ENCODE measurements around the gene PKIG.
"Not testable (repeated sequence)": the region's sequence is repeated elsewhere in the genome, so short reads cannot be mapped to it uniquely, and the experiment has no call there.

The PKIG gene

DNA sequence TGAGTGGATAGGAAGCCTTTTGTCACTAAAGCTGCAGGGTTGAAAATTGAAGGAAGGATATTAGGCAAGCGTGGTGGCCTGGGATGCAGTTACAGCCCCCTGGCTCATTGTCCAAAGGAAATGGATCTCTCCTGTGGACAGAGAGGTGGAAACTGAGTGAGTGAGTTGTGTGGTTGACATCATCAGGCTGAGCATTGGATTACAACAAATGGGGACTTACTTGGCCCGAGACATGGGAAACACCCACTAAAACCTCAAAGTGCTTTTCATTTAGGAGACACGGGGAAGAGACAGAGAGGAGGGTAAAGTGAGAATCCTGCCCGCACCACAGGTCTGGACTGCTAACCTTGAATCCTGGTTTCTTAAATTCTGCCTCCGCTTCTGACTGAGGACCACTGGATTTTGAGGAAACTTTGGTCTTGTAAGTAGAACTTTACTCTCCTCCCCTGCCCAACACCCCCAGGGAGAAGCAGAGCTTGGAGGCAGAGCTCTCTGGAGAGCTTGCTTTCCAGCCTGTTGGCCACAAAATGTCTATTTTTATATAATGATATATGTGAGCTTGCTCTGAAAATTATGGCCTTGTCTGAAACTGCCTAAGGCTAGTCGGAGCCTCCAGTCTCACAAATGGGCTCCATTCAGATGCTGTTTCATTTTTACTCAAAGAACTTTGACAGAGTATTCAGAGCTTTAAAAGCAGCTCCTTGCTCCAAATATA lies at the start of gene PKIG:
PKIG (plus strand) TSS at position 269 of the 715 bp plus-strand sequence. CDS start 31,978 bp downstream, outside the sequence.
- no peak for DNase-seq

DNA sequence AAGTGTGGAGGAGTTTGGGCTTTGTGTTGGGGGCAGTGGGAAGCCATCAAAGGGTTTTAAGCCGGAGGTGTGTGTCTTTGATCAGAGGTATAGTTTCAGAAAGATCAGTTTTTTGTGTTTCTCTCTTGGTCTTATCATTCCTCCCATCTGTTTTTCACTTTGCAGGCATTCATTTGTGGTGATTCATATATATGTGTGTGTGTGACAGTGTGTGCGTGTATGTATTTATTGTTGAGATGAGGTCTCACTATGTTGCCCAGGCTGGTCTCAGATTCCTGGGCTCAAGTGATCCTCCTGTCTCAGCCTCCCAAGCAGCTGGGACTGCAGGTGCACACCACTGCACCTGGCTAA lies 49.4 kb upstream of the PKIG start:
- no peak for DNase-seq

DNA sequence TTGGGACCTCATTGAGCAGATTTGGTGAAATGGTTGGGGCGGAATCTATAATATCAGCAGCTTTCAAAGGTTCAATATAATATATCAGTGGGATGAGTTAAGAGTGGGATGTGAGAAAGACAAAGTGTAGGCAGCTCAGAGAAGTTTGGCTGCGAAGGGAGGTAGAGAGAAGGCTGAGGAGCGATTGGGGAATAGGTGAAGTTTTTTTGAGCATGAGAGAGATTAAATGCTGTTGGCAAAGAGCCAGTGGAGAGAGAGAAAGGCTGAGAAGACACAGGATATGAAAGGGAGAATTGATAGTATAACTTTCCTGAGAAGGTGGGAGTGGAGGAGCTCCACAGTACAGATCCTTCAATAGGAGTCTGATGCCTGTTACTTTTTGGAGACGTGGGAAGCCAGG lies 48.5 kb upstream of the PKIG start:
- DNase-seq = no peak

DNA sequence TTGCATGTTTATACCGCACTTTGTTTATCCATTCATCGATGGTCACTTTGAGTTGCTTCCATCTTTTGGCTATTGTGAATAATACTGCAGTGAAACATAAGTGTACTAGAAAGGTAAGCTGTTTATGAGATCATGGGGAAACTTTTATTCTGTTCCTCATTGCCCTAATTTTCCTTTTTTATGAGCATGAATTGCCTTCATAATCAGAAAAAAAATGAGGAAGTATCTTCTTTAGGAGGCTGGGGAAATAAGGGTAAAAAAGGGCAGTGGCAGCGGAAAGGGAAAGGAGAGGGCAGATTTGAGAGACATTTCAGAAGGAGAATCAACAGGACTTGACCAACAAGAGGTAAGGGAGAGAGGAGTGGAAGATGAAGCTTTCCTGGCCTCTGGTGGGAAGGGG lies 46.2 kb upstream of the PKIG start:
- no peak for DNase-seq

DNA sequence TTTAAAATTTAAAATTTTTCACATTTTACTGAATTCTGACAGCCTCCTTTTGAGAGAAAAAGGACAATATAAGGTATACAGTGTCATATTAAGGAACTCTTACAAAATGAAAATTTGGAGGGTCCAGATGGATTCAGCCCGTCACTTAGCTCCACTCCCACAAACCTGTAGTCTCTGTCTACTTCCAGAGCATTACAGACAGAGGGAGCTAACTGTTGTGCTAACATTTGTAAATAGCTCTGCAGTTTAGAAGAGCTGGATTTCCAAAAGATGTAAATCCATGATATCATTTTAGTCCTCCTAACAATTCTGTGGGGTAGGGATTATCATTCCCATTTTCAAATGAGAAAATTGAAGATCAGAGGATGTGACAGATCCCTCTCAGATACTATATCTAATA lies 44.4 kb upstream of the PKIG start:
- no peak for DNase-seq

DNA sequence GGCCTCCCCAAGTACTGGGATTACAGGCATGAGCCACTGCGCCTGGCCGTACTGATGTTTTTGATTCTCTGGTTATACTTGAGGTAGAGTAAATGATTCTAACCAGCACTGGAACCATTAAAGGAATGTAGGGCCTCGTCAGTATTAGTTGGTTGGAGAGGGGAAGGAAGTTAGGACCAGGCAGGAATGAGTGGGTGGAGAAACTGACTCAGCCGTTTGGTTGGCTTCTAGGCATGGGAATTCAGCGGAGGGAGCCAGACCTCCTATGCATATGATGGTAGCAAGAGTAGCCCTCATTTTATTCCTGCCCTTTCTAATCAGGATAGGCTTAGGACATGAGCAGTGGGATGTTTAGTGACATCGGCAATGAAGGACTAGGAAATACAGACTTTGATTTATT lies 41.5 kb upstream of the PKIG start:
- no peak for DNase-seq

DNA sequence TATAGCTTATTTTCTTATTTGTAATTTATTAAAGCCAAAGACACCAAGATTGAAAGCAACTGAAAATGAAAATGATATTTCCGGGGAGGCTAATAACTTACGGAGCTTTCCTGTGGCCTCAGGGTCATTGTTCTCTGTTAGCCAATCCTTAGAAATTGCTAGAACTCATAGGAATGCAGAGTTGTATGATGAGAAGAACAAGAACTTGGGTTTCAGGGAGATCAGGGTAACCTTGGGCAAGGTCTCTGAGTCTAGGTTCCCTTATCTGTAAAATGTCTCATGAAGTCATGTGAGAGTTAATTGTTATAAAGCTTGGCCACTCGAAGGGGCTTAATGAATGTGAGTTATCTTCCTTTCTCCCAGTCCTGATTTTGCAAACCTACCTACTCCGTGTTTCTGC lies 40.4 kb upstream of the PKIG start:
- no peak for DNase-seq

DNA sequence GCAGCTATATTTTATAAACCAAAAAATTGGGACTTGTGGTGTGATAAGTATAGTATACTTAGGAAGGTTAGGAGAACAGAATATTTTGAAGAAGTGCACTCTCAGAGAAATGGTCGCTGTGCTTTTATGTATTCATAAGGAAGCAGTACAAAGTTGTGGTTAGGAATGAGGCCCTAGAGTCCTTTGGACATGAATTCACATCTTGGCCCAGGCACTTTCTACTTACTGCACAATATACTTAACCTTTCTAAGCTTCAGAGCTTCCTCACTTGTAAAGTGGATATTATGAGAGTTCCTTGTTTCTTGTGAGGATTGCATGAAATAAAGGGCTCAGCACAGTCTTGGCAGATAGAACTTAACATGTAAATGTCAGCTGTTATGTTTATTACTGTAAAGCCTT lies 39.5 kb upstream of the PKIG start:
- no peak for DNase-seq

DNA sequence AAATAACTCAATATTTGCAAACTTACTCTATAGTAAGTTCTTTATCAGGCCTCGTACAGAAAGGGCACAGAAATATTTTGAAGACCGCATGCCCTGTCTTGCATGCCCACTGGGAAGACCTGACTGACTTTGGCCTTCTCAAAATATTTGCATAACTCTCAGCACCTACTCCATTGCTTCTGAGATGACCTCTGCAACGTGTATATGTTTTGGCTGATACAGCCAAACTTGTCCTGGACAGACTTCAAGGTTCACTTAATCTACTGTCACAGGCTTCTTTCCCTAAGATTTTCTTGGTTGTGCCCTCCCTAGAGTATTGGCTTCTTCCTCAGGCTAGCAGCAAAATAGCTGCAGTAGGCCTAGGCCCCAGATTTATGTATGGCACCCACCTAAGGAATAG lies 39.0 kb upstream of the PKIG start:
- no peak for DNase-seq

DNA sequence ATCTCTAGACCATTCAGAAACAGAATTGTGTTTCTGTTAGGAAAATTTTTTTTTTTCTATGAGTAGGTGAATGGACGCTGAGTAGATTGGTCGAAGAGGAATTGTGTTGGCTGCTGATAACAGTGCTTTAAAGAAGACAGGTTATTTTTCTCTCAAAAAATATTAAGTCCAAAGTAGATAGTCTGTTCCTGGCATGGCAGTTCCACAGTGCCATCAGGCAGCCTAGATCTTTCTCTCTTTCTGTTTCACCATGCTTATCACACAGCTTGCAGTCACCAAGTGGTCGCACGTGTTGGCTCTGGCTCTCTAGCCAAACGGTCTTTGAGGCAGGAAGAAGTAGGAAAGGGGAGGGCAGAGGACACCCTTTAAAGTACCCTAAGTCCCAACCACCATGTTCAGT lies 38.1 kb upstream of the PKIG start:
- no peak for DNase-seq

DNA sequence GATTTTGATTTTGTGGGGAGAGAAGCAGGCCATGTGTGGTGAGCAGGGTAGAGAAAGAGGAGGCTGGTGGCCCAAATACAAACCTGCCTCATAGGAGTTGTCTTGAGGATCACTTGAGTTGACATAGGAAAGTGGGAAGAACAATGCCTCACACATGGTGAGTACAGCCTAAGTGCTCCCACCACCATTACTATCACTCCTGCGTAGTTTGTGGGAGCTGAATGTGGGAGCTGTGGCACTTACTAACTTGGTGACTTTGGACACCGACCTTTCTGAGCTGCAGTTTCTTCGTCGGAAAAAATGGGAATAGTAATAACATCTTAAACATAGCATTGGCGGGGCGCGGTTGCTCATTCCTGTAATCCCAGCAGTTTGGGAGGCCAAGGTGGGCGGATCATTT lies 35.0 kb upstream of the PKIG start:
- DNase-seq = no peak

DNA sequence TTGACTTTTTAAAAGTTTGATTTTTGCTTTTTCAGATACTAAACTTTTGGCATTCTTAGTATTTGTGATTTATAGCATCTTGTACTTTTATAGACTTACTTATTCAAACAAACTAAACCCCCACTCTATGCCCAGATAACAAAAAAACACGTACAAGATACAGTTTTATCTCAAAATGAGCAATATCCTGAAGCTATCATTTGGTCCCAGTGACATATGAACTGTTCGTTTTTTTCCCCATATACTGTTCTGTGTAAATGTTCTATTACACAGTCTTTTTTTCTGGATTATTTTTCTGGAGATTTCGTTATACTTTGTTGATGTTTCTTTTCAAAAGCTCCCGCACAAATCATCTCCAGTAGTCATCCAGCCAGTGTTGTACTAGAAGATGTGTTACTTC lies 33.3 kb upstream of the PKIG start:
- no peak for DNase-seq

DNA sequence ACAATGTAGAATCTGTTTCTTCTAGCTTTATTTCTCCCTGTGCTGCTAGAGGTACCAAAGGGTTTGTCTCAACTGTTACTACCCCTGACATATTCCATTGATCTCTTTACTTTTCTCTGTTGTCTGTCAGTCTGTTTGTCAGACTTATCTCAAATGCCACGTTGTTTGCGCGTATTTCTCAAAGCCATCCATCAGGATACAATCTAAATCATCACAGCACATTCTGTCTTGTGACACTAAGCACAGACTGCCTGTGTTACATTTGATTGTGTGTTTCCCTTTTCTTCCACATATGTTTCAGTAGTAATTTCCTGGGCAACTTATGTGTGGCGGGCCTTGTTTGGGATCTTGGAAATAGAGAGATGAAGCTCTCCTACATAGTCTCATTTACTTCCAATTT lies 30.3 kb upstream of the PKIG start:
- no peak for DNase-seq

DNA sequence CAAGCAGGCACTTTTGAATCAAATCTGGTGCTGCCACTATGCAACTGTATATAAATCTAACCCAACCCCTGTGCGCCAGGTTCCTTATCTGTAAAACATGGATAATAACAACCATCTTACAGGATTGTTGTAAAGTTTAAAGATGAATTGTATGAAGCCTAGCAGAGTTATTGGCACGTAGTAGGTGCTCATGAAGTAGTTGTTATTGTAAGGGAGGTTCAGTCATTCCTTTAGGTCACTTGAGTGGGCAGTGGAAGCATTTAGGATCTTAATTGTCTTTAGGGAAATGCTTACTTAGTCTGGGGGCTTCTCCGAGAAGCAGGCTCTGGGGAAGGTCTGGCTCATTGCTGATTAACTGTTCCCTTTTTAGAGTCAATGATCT lies 29.8 kb upstream of the PKIG start:
- no peak for DNase-seq

DNA sequence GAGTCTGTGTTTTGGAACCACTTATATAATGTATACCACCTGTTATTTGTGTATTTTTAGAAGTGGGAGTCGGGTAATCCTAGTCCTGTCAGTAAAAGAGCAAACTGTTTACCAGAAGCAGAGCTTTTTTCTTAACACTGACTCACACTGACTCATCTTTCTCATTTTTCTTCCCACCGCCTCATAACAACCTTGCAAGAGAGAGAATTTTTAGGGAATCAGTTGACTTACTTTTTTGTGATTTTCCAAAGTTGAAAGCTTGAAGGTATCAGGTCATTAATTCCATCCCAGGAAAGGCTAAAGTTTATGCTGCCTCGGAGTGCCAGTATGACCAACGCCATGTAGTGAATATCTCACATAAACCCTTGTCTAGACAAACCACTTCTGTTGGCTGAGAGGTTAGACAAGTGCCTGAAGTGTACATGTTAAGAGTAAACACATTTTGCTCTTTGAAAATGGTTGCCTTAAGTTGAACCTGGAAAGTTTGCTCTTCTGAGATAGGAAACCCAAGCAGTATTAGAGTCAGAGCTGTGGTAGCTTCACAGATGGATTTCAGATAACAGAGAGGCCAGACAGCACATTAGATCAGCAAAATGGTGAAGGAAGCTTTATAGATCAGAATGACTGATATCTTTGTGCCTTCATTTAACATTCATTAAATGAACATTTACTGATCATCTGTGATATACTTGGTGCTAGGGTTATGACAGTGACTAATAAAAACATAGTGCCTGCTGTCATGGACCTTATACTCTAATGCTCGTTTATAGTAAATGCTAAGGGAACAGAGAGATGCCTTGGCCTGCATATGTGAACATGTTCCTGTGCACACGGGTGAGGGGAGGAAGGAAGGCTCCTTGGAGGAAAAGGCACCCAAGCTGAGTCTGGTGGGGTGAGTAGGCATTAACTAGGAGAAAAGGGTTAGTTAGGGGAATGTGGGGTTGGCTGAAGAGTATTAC lies 29.1 kb upstream of the PKIG start:
- DNase-seq = peak; percentile 57

DNA sequence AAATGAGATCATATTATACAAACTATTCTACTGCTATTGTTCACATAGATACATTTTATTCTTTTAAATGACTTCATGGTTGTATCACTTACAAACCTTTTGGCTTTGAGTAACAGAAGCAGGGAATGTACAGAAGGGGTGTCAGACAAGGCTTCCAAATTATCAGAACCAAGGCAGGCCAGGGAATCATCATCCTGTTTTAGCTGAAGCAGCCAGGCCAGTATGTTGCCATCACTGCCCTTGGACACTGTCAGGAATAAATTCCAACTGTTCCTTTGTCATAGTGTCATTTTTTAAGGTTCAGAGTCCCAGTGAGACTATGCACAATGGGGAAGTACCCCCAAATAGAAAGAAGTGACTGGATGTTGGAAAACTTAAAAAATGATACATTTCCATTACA lies 23.1 kb upstream of the PKIG start:
- DNase-seq = no peak

DNA sequence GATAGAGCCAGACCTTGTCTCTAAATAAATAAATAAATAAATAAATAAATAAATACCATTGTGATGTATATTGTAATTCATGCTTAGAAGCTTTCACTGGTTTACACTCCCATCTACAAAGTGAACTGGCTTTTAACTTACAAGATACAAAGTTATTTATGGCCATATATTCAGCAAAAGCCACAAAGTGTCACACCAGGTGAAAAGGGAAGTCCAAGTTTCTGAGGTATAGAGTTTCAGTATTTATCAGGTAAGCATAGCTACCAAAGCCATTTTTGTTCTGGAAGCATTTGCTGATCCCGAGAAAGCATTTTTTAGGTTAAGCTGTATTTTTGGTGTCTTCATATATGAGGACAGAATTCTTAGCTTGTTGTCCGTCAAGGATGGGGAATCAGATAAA lies 22.1 kb upstream of the PKIG start:
- DNase-seq = no peak

DNA sequence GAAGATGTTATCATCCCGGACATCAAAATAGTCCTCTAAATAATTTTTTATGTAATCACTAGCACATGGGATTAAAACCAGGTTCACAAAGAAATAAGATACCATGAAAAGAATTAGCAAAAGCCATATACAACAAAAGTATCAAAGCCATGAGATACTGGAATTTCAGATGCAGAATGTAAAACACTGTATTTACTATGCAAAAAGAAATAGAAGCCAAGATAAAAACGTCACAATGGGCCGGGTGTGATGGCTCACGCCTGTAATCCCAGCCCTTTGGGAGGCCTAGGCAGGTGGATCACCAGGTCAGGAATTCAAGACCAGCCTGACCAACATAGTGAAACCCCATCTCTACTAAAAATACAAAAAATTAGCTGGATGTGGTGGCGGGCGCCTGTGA lies 21.6 kb upstream of the PKIG start:
- not testable (repeated sequence) for DNase-seq

DNA sequence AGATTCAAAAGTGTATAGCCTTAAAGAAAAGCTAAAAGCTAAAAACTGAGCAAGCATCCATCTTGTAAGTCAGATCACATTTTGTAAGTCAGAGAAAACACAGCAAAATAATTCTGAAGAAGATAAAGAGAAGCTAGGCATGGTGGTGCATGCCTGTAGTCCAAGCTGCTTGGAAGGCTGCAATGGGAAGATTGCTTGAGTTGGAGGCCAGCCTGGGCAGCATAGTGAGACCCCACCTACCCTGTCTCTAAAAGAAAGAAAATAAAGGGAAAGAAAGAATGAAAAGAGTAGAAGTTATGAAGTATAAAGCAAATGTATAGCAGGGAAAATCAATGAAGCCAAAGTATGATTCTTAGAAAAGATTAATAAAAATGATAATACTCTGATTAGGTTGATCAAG lies 20.5 kb upstream of the PKIG start:
- no peak for DNase-seq

DNA sequence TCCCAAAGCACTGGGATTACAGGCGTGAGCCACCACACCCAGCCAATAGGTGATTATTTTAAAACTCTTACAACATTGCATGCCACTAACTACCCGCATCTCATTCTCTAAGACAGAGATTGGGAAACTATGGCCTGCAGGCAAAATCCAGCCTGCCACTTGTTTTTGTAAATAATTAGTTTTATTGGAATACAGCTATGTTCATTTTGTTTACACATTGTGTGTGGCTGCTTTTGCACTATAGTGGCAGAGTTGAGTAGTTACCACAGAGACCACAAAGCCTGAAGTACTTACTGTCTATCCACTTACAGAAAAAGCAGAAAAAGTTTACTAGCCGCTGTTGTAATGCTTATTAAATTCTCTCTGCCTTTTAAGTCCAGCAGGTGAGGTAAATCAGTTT lies 16.4 kb upstream of the PKIG start:
- no peak for DNase-seq

DNA sequence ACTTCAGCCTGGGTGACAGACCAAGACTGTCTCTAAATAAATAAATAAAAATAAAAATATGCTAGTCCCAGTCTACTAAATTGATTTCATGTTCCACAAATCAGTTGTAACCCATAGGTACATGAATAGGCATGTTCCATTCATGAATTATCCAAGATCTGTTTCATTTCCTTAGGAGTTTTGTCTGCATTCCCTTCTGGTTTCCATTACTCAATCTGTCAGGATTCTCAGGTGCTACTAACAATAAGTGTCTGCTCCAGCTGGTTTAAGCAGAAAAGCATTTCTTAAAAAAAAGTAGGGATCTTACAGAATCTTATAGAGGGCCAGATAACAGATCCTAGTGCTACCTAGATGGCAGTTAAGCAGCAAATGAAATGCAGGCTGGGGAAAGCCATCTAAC lies 15.6 kb upstream of the PKIG start:
- DNase-seq = no peak

DNA sequence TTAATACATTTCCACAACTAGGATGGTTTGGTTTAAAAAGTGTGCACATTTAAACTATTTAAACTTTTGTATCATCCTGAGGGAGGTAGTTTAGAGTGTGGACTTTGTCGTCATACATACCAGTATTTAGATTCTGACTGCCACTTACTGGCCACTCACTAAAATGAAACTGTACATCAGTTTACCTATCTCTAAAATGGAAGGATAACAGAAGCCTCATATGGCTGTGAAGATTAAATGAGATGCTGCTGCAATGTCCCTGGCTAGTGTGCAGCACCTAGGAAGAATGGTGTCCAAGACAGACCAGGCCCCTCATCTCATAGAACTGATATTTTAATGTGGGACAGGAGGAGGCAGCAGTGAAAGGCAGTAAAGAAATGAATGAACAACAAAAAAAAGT lies 12.0 kb upstream of the PKIG start:
- no peak for DNase-seq

DNA sequence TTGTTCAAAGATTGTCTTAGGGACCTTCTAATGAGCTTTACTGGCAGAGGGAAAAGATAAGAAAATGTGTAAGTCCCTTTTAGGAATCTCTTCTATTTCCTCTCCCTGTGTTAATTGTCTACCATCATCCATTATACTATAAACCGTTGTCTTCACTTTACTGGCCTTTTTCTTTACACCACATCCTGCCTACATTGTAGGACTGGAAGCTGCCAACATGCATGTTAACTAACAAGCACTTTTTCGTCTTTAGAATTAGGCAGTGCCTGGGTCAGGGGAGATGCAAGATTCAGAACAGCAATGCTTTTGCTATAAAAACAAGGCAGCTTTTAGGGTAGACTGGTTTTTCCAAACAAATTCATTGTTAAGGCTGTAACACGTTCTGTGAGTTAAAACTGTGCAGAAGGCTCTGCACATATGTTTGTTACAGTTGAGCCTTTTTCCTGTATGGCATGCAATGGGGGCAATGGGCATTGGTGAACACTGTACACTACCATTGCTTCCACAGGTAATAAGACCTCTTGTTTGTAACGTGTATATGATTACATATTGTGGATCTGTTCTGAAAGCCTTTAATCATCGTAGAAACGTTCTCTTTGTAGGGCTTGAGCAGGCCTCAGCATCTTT lies 10.9 kb upstream of the PKIG start:
- DNase-seq = no peak

Measured in NCI-H2029 (cell line).